NCI-H748 (cell line): Measurements from ENCODE around the gene EXOC4.

Experiments
- DNase-seq: peaks from one replicate; lab custom pipeline; 2025; ENCODE audit not compliant: unreplicated experiment; lab: John Stamatoyannopoulos, UW

Gene EXOC4

DNA sequence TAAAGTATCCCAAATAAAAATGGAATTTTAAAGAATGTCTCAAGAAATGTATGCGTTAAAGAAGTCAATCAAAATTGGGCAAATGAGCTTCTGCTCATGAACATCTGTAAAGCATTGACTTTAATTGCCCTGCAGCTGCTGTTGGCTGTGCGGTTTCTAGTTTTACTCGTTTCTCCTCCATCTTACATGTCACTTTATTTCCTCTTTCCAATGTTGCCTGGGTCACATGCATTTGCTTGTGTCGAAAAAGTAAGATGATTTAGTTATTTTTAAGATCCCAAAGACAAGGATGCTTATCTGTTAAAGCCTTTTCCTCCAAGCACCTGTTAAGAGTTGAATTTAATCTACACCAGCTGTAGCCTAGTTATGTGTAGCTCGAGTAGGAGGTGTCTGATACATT lies 310.4 kb downstream of the EXOC4 start:
- DNase-seq: no peak

DNA sequence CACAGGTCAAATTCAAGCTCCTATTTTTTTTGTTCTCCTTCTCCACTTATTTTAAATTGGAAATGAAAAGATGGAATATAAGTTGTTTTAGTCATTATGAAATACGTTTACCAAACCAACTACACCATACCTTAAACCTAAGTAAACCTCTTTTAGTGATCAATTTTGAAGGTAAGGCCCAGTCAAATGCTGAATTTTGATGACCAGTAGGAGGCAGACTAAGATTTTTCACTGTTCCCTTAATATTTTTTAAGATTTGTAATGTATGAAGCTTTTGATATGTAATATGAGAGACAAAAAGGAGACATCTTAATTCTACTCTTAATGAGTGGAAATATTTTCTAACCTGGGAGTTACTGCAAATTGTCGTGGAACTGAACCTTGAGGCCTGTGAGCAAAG lies 311.6 kb downstream of the EXOC4 start:
- no peak for DNase-seq

DNA sequence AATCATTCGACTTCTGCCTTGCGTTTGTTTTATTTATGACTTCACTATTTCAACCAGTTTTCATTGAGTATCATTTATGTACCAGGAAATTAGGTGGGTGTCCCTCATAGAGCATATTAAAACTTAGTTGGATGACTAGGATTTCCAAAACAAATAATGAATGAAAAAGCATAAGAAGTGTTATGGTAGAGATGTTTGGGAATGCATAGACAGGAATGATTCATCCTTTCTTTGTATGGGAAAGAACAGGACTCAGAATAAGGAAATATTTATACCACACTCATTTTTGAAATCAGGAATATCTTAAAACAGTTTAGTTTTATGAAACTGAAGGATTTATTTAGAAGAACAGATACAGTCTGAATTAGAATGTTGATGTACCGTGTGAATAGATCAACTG lies 315.7 kb downstream of the EXOC4 start:
- DNase-seq: no peak

DNA sequence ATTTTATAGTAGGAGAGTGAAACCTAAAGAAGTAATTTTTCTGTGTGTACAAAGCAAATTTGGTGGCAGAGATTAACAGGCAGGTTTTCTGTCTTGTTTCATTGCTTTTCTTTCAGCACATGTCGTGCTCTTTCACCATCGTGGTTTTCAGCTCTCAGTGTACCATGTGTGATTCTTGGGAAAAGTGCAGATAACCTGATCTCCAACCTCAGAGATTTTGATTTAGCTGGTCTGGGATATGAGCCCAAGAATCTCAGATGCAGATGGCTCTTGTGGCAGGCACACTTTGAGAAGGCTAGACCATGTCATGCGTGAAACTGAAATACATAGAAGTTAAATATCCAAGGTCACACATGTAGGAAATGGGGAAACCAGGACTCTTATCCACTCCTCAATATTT lies 317.4 kb downstream of the EXOC4 start:
- DNase-seq: no peak

DNA sequence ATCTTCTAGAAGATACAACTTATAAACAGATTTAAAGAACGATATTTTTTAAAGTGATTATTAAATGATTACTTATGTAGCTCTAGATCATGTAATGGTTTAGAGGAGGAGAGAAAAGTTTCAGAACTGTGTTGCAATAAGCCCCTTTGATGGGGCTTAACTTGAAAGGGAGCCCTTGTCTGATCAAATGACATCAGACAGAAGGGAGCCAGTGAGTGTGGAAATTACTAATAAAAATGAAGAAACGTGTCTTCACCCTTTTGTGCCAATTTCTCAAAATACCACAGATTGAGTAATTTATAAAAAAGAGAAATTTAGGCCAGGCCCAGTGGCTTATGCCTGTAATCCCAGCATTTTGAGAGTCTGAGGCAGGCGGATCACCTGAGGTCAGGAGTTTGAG lies 318.2 kb downstream of the EXOC4 start:
- no peak for DNase-seq

DNA sequence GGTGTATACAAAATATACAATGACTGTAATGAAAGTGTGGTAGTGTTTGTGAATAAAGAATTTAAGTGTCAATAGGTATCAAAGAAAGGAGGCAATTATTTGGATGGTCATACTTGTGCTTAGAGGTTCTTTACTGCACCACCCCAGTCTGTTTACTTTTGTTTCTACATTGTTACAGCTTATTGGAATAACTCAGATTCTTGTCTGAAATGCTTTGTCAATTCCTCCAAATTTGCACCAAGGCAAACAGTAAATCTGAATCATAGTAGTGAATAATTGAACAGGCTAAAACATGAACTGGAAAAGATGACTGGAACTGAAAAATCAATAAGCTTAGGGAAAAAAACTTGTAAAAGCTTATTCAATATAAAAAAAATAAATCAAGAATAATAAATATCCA lies 319.2 kb downstream of the EXOC4 start:
- no peak for DNase-seq

DNA sequence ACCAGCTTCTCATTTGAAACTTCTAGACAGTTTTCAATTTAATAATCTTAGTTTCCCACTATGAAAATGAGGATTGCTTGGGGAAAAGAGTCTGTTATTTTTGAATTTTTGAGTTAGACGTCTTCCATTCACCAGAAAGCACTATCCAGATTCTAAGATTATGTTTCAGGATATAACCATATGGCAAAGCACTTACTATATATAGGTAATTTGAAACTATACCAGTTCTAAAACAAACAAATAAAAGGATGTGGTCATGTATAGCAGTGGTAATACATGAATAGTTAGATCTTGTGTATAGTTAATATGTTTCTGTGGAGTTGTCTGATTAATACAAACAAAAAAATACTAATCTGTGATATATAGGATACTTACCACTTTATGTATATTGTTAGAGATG lies 320.0 kb downstream of the EXOC4 start:
- no peak for DNase-seq

DNA sequence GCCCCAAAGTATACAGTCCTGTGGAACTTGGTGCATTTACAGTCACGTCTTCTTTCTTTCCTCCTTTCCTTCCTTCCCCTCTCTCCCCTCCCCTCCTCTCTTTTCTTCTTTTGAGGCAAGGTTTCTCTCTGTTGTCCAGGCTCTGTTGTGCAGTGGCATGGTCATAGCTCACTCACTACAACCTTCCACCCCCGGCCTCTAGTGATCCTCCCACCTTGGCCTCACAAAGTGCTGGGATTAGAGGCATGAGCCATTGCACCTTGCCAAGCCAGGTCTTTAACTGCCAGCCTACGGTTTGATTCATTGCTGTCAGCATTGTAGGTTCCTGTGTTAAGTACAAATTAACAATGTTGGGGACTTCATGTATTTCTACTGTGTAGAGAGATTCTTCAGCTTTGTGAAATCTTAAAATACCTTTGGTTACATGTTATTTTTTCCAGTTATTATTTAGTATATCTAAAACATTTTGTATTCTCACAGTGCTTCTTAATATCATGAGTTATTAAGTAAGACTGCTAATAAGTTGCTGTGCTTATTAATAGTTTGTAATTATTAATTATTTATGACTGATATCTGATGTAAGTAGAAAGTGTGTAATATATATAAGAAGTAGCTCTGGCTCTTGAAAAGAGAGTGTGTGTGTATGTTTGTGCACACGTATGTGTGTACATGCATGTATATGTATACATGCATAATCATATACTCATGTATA lies 320.8 kb downstream of the EXOC4 start:
- no peak for DNase-seq

DNA sequence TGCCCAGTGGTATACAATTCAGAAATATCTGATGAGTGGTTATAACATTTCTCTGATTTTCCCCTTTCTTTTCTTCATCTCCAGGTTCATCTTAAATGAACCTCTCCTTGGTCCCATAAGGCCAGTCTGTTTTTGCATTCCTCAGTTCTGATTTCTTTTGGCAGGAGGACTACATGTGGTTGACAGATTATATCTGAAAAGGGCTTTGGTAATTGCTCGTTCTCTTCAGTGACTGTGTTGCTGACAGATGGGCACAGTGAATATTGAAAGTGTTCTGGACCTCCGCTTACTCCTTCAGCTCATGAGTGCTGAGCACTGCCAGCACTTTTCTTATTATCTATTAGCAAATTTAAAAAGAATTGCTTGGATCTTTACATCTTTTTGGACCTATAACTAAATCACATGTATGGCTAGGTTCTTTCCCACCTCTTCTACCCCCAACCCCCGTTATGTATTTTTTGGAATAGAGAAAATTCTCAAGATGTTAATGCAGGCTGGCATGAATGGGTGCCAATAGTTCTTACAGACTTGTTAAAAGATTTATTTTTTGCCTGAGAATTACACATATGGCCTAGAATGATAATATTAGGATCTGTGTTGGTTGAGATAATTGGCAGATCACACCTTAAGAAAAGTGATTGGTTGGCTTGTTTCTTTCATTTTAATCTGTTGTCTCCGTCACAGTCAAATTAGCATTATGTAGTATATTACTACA lies 323.0 kb downstream of the EXOC4 start:
- no peak for DNase-seq

DNA sequence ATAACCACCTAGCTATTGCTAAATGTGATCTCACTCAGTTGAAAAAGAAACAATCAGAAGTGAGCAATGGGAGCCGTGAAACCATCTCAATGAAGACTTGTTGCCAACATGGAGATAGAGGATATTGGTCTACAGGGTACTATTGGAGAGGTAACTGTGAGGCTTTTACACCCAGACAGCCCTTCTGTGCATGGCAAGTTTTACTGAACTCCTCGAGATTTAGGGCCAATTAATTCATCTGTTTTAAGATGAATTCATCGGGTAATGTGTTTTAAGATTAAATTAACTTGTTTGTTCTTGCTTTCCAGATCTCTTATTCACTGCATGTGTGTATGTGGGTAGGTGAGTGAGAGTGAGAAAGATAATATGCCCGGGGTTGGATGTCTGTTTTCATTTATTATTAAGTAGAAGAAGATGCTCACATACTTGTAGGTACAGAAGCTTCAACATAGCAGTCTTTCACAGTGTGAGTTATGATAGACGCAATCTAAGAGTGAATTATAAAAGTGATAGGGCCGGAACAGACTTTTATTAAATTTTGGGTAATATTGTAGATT lies 323.8 kb downstream of the EXOC4 start:
- no peak for DNase-seq

DNA sequence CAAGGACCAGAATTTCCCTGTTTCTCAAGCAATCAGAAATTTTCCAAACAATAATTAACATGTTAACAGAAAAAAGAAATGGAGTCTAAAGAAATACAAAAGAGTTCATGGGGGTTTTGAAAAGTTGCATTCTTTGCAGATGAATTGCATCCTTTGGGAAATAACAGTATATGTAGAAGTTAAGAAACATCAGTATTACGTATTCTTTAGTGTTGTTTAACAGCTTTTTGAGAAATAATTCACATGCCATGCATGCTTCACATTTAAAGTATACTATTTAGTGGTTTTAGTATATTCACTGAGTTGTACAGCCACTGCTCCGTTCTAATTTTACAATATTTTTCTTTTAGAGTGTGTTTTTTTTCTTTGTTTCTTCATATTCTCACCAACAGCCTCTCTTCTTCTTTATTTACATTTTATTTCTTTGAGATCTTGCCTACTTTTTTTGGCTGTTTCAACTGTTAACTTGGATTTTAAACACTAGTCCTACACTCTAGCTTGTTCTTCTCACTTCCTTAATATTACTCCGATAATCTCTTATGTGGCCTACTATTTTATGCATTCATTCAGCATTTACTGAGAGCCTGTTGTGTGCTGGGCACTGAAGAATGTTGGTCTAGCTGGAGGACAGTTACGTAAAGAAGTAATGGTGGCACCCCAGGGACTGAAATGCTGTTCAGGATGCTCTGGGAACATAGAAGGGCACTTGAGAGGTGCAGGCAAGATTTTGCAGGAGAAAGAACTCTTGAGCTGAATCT lies 330.1 kb downstream of the EXOC4 start:
- DNase-seq: no peak

DNA sequence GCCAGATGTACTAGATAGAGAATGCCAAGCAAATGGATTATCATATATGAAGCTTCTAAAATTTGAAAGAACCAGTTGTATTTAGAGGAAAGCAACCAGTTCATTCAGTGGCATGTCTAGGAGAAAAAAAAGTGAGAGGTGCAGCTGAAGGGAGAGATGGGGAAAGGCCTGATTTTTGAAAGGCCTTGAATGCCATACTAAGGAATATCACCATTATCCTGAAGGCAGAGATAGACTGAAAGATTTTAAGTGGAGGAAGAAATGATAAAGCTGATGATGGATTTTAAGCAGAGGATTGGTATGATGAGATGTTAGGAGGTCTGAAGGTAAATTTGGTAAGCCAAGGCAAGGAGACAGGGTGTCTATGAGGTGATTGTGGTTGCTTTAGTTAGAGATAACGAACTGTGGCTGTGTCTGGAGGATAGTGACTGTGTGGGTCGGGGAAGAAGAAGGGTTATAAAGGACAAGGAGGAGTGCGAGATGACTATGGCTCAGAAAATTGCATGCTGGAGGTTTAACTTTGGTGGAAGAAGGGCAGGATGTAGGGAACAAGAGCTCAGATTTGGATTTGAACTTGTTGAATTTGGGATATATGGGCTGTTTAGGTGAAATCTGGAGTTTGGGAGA lies 330.8 kb downstream of the EXOC4 start:
- DNase-seq: no peak

DNA sequence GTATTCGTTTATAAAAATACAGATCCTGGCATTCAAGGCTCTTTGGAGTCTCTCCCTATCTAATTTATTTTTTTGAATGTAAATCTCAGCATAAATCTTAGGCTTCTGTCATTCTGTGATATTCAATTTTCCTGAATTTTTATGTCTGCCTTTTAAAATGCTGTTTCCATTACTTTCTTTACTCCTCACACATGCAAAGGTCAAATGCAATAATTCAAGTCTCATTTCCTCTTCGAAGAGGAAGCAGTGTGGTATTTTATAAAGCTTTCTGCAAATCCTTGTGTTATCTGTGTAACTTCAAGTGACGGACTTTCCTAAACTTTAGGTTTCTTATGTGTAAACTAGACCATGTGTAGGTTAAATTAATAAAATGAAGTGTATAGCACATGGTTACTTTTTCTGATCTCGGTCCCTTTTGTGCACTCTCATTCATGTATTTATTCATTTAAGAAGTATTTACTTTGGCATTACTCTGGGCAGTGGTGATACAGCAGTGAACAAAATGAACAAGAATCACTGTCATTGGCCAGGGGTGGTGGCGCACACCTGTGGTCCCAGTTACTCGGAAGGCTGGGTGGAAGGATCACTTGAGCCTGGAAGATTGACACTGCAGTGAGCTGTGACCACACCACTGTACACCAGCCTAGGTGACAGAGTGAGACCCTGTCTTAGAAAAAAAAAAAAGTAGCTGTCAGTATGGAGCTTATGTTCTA lies 332.2 kb downstream of the EXOC4 start:
- no peak for DNase-seq

DNA sequence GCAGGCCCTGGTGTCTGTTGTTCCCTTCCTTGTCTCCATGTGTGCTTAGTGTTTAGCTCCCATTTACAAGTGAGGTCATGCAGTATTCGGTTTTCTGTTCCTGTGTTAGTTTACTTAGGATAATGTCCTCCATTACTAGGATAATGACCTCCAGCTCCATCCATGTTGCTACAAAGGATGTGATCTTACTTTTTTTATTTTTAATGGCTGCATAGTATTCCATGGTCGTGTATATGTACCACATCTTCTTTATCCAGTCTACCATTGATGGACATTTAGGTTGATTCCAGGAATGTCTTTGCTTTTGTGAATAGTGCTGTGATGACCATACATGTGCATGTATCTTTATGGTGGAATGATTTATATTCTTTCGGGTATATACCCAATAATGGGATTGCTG lies 333.4 kb downstream of the EXOC4 start:
- no peak for DNase-seq

DNA sequence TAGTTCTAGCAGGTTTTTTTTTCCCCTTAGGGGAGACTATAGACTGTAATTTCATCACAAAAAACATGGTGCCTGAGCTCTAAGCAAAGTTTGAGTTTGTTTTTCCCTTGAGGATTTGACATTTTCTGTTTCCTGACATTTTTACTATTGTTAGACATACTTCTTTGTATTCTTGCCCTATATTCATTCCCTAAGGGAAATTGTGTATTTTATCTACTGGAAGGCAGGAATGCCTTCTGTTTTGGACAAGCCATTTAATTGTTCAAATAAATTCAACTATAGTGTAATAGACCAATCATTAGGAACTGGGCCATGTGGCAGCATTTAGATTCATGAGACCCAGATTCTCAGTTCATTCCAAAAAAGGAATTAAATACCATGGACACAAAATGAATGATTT lies 335.0 kb downstream of the EXOC4 start:
- no peak for DNase-seq

DNA sequence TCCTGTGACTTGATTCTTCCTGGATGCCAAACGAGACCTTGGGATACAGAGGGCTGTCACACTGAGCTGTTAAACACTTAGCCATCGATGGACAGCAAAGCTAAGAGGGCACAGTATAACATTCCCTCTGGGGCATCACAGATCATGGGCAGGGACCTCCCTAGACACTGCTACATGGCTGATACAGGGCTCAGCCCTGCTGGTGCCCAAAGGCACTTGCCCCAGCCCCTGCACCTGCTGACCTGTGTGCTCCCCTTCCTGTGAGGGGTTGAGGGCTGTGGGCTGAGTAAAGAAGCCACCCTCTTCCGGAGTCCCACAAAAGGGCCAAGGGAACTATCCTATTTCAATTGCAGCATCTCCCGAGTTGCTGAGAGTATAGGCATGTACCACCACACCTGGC lies 337.9 kb downstream of the EXOC4 start:
- no peak for DNase-seq

DNA sequence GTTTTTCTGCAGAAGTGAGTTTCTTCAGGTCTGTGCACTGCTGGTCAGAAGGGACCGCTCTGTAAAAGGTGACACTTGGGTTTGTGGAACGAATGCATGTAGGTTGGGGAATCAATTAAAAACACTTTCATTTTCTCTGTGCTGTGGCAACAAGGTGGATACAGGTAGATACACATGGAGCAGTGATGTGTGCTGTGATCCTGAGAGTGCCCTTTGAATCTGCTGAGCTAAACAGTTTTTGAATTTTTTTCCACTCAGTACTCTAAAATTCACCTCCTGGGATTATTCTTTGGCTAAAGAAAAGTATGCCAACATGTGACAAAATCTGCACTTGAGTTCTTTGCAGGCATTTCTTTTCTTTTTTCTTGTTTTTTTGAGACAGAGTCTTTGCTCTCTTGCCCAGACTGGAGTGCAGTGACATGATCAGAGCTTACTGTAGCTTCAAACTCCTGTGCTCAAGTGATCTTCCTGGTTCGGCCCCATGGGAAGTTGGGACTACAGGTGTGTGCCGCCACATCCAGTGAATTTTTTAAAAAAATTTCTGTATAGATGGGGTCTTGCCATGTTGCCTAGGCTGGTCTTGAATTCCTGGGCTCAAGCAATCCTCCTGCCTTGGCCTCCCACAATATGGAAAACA lies 338.9 kb downstream of the EXOC4 start:
- DNase-seq: no peak

DNA sequence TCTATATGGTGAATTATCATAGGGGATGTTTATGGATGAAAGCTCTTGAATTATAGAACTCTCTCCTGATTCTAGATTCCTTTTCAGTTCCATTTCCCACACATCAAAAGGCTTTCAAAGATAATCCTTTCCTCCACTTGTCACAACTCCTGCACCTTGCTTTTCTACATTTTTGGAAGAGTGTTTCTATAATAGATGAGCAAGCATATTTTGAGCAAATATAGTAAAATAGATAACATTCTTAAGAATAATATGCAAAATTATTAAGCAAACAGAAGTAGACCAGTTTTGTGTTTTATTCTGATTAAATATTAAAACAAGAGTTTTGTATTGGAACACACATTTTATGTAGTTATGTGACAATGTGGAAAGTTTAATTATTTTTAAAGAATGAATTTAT lies 340.7 kb downstream of the EXOC4 start:
- no peak for DNase-seq

DNA sequence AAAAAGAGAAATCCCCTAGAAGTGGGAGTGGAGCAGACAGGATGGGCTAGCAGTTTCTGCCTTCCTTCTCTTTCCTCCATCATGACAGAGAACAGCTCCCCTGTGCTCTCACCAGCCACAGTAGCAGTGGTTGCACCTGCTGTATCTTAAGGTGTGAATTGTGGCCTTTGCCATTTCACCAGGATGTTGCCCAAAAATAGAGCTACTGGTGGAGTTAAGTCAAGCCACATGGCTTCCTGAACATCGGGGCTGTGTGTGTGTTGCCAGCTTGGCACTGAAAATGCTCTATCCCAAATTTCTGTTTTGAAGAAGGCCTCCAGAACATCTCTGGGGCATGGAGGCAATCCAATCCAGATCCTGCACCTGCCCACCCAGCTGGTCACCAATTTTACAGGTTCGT lies 348.7 kb downstream of the EXOC4 start:
- DNase-seq: no peak

DNA sequence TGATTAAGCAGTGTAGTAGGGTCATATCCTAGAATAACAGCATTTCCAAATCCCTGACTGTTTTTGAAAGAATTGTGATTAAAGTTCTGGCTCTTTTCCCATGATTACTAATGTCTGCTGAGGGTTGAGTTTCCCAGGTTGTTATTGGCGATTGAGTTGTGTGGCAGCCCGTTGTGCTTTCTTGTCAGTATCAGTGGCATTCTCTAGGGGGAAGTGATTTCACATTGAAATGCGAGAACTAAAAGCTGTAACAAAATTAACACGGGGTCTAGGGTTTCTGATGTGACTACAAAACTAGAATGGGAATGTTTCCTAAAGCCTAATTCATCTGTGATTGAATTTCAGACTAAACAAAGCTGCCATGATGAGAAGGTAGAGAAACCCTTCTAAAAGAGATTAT lies 349.4 kb downstream of the EXOC4 start:
- DNase-seq: peak; percentile 18
